Measurements from ENCODE around the gene AOX1.

The AOX1 gene

GRCh38 chr2:200619279-200619678 is 33.5 kb downstream of the AOX1 start:
- no peak overlapping the region for H3K4me3 ChIP-seq (ENCODE audit: low read depth, low read length)
- no peak for TF ChIP-seq CTCF (IDR thresholded peaks at IDR 0.05; ENCODE audit: low read depth, low read length)

- no peak overlapping the region for H3K4me3 ChIP-seq (ENCODE audit: low read depth, low read length)
- TF ChIP-seq CTCF (IDR thresholded peaks at IDR 0.05; ENCODE audit: low read depth, low read length), result no peak
Observed at GRCh38 chr2:200620606-200621390, 35.0 kb downstream of the AOX1 start.

GRCh38 chr2:200622106-200622505 is 36.3 kb downstream of the AOX1 start:
- no peak for TF ChIP-seq CTCF (IDR thresholded peaks at IDR 0.05; ENCODE audit: low read depth, low read length)
- no peak overlapping the region for H3K4me3 ChIP-seq (ENCODE audit: low read depth, low read length)

- no peak overlapping the region for H3K4me3 ChIP-seq (ENCODE audit: low read depth, low read length)
- TF ChIP-seq CTCF (IDR thresholded peaks at IDR 0.05; ENCODE audit: low read depth, low read length), result no peak
Observed at GRCh38 chr2:200624026-200624425, 38.2 kb downstream of the AOX1 start.

- no peak for TF ChIP-seq CTCF (IDR thresholded peaks at IDR 0.05; ENCODE audit: low read depth, low read length)
Observed at GRCh38 chr2:200624658-200625057, 38.8 kb downstream of the AOX1 start.

GRCh38 chr2:200625282-200625681 is 39.5 kb downstream of the AOX1 start:
- no peak for TF ChIP-seq CTCF (IDR thresholded peaks at IDR 0.05; ENCODE audit: low read depth, low read length)
- no peak overlapping the region for H3K4me3 ChIP-seq (ENCODE audit: low read depth, low read length)

More at GRCh38 chr2:200624658-200625057, 38.8 kb downstream of the AOX1 start:
- H3K4me3 ChIP-seq (ENCODE audit: low read depth, low read length), result no peak overlapping the region

GRCh38 chr2:200625958-200626363 is 40.1 kb downstream of the AOX1 start:
- no peak overlapping the region for H3K4me3 ChIP-seq (ENCODE audit: low read depth, low read length)
- TF ChIP-seq CTCF (IDR thresholded peaks at IDR 0.05; ENCODE audit: low read depth, low read length), result no peak
